OCI-LY7 (cell line): ENCODE data around the gene OR7G1. TPM values are rescaled to one million over a fixed set of nuclear protein-coding genes. Genes with fewer than 3 reads are reported as not detected.

Experiments used
- BruUV-seq: library from RNA; stranded (reverse); fragments of 400-500 nt; replicated peaks from 2 replicates; lab custom pipeline; 2021; lab: Mats Ljungman, UMichigan
- CTCF ChIA-PET: fragments of 300-600 bp; sonication (Branson Sonifier 250); formaldehyde crosslinking; loops from one replicate; lab custom pipeline; 2022; ENCODE audit warnings: antibody characterized with exemption; ENCODE audit not compliant: unreplicated experiment; lab: Charles Lee
- POLR2A ChIA-PET: fragments of 300-600 bp; sonication (Branson Sonifier 250); formaldehyde crosslinking; loops from one replicate; lab custom pipeline; 2022; ENCODE audit warnings: antibody characterized with exemption; lab: Charles Lee
- DNase-seq: peaks from one replicate; pipeline ENCODE4 v3.0.0-alpha.2; 2015; ENCODE audit warnings: low spot score
- H2AFZ ChIP-seq: fragments of 200-600 bp; sonication (generic), shearing (Covaris generic); 2 replicates; pipeline ENCODE4 v1.6.1; 2014; ENCODE audit warnings: mild to moderate bottlenecking, antibody characterized with exemption, low read length, moderate library complexity
- H3K27ac ChIP-seq: fragments of 200-600 bp; sonication (generic); 2 replicates; pipeline ENCODE4 v1.5.1; 2014; ENCODE audit warnings: mixed run types, low read depth, mild to moderate bottlenecking, moderate library complexity, low read length, inconsistent platforms; ENCODE audit not compliant: poor library complexity, severe bottlenecking
- H3K36me3 ChIP-seq: fragments of 200-600 bp; sonication (generic); 2 replicates; pipeline ENCODE4 v1.6.1; 2014; ENCODE audit warnings: mild to moderate bottlenecking, antibody characterized with exemption, low read length, moderate library complexity, mixed read lengths; ENCODE audit not compliant: insufficient read depth
- H3K4me1 ChIP-seq: fragments of 200-600 bp; sonication (generic); 2 replicates; pipeline ENCODE4 v1.5.1; 2014; ENCODE audit warnings: mild to moderate bottlenecking, low read length; ENCODE audit not compliant: insufficient read depth, poor library complexity, severe bottlenecking
- H3K4me2 ChIP-seq: fragments of 200-600 bp; sonication (generic); 2 replicates; pipeline ENCODE4 v1.6.1; 2014; ENCODE audit warnings: mild to moderate bottlenecking, low read length
- H3K4me3 ChIP-seq: fragments of 200-600 bp; sonication (generic); 2 replicates; pipeline ENCODE4 v1.5.1; 2014; ENCODE audit warnings: mild to moderate bottlenecking, low read depth, low read length; ENCODE audit not compliant: poor library complexity, severe bottlenecking
- H3K79me2 ChIP-seq: fragments of 200-600 bp; sonication (generic); 2 replicates; pipeline ENCODE4 v1.6.1; 2016; ENCODE audit warnings: low read depth, mild to moderate bottlenecking, low read length, moderate library complexity, mixed read lengths; ENCODE audit not compliant: insufficient read depth
- H3K9me2 ChIP-seq: fragments of 200-600 bp; sonication (generic); 2 replicates; pipeline ENCODE4 v1.6.1; 2016; ENCODE audit warnings: mild to moderate bottlenecking, low read length, mixed read lengths; ENCODE audit not compliant: insufficient read depth
- H3K9me3 ChIP-seq: fragments of 200-600 bp; sonication (generic); 2 replicates; pipeline ENCODE4 v1.6.1; 2014; ENCODE audit warnings: mild to moderate bottlenecking, mixed run types, low read length, mixed read lengths
- H4K20me1 ChIP-seq: fragments of 200-600 bp; sonication (generic); 2 replicates; pipeline ENCODE4 v1.6.1; 2014; ENCODE audit warnings: mild to moderate bottlenecking, antibody characterized with exemption, low read length, moderate library complexity, mixed read lengths; ENCODE audit not compliant: insufficient read depth
- EZH2phosphoT487 ChIP-seq: fragments of 200-600 bp; sonication (generic); IDR thresholded peaks from 2 replicates; pipeline ENCODE4 v1.6.1; 2018; ENCODE audit warnings: low read depth, borderline replicate concordance, mild to moderate bottlenecking, mixed run types, antibody characterized with exemption, low read length, moderate library complexity, mixed read lengths
- intact Hi-C: fragments of 100-400 bp; cut with micrococcal nuclease; formaldehyde crosslinking; loops from one replicate; pipeline ENCODE4 v1.10.0; 2022; ENCODE audit not compliant: unreplicated experiment
- total RNA-seq, 2 experiments: library from RNA; depleted of rRNA in 1 of 2; stranded (reverse); fragments of >200 nt in 1 of 2; shearing (Covaris generic) in 1 of 2; gene quantifications; 2 replicates each; pipeline ENCODE4 v1.2.3, GENCODE V29; 2014 to 2022
- TF ChIP-seq, protein P1 (sequence below): fragments of 200-600 bp; sonication (generic); conservative IDR thresholded peaks from 2 replicates; pipeline ENCODE4 v1.5.1; 2014; ENCODE audit warnings: mild to moderate bottlenecking, antibody characterized with exemption, low read length, moderate library complexity, mixed read lengths

Gene OR7G1
- total RNA-seq, 2 experiments from 2014 or later = not detected

DNA sequence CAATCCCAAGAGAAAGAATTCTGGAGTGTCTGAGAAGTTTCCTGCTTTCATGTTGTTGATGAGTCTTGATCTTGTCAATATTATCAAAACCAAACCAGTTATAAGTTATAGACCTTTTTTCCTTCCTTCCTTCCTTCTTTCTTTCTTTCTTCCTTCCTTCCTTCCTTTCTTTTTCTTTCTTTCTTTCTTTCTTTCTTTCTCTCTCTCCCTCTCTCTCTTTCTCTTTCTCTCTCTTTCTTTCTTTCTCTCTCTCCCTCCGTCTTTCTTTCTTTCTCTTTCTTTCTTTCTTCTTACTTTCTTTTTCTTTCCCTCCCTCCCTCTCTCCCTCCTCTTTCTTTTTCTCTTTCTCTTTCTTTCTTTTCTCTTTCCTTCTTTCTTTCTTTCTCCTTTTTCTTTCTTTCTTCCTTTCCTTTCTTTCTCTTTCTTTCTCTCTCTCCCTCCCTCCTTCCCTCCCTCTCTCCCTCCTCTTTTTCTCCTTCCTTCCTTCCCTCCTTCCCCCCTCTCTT, 11.4 kb upstream of the OR7G1 start, which contains the start of gene OR7G3:
OR7G3 (minus strand) TSS at position 51 of the 506 bp plus-strand sequence; CDS start at position 51, 0 bp downstream.
- no peaks in the 10 kb centered on the region for H3K79me2 ChIP-seq
- no peak within 1 kb of the TSS for H3K4me3 ChIP-seq
- CTCF ChIA-PET = no interaction called here
- no peak within 1 kb of the TSS for H2AFZ ChIP-seq
- no peak within 1 kb of the TSS for H3K27ac ChIP-seq
- H3K4me1 ChIP-seq = peaks cover 2% of the 10 kb centered on the region
- no peaks in the 10 kb centered on the region for H3K36me3 ChIP-seq
- no peaks in the 10 kb centered on the region for H4K20me1 ChIP-seq
- BruUV-seq = no TSS peak
- intact Hi-C loops = no loop called here
- TF ChIP-seq, protein P1, sequence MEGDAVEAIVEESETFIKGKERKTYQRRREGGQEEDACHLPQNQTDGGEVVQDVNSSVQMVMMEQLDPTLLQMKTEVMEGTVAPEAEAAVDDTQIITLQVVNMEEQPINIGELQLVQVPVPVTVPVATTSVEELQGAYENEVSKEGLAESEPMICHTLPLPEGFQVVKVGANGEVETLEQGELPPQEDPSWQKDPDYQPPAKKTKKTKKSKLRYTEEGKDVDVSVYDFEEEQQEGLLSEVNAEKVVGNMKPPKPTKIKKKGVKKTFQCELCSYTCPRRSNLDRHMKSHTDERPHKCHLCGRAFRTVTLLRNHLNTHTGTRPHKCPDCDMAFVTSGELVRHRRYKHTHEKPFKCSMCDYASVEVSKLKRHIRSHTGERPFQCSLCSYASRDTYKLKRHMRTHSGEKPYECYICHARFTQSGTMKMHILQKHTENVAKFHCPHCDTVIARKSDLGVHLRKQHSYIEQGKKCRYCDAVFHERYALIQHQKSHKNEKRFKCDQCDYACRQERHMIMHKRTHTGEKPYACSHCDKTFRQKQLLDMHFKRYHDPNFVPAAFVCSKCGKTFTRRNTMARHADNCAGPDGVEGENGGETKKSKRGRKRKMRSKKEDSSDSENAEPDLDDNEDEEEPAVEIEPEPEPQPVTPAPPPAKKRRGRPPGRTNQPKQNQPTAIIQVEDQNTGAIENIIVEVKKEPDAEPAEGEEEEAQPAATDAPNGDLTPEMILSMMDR = no peak
- no peak for TF ChIP-seq EZH2phosphoT487
- H3K9me3 ChIP-seq = no peaks in the 10 kb centered on the region
- POLR2A ChIA-PET = no interaction called here
- no peak for DNase-seq
- no peak within 1 kb of the TSS for H3K4me2 ChIP-seq
- H3K9me2 ChIP-seq = no peaks in the 10 kb centered on the region

DNA sequence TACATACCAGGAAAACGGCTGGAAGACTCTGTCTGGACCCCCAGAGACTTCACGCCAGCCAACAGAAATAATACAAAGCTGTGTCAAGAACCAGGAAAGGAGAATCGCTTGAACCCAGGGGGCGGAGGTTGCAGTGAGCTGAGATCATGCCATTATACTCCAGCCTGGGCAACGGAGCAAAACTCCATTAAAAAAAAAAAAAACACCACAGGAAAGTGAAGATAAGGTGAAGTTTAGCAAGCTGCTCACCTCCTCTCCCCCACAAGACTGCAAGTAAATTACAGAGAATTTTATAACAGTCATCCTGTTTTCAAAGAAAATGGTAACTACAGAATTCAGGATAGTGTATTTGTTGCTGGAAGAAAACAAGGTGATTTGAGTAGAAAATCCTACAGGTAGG, 984 bp upstream of the OR7G1 start:
- no peak overlapping the region for H2AFZ ChIP-seq

DNA sequence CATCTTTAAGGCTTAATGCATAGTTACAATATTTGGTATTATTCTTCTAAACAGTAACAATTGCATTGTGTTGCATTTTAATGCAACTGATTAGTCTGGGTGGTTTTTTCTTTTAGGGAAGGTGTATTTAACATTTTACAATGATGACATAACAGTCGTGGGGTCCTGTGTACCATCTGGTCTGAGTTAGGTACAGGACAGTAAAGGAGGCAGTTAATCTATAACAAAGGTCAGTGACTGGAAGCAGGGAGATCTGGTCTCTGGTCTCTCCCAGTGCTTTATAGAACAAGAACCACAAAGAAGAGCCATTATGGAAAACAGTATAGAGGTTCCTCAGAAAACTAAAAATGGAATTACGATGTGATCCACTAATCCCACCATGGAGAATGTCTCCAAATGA, 5.6 kb downstream of the OR7G1 start:
- Histone ChIP-seq H3K9me3 (no peaks in the 10 kb centered on the region), H3K27ac (no peak overlapping the region), H4K20me1 (no peaks in the 10 kb centered on the region), H3K4me2 (no peak overlapping the region), H3K4me1 (no peaks in the 10 kb centered on the region), H2AFZ (no peak overlapping the region), H3K9me2 (no peaks in the 10 kb centered on the region), H3K4me3 (no peak overlapping the region), H3K79me2 (no peaks in the 10 kb centered on the region), H3K36me3 (no peaks in the 10 kb centered on the region)
- no TSS peak for BruUV-seq
- no peak for DNase-seq
- ChIA-PET POLR2A (no interaction called here), CTCF (no interaction called here)
- intact Hi-C loops = no loop called here
- TF ChIP-seq, protein P1 = no peak
- TF ChIP-seq EZH2phosphoT487 = no peak

More for the DNA sequence above, 984 bp upstream of the OR7G1 start:
- H3K4me2 ChIP-seq = no peak overlapping the region
- TF ChIP-seq, protein P1 = no peak
- no peak for TF ChIP-seq EZH2phosphoT487
- no peak overlapping the region for H3K4me3 ChIP-seq
- H3K9me2 ChIP-seq = no peaks in the 10 kb centered on the region
- ChIA-PET CTCF (no interaction called here), POLR2A (interaction anchor here (0.6 kb wide), 1 partner anchor 466 kb away, joined by 3 read pairs; no protein-coding TSS in a partner anchor)
- intact Hi-C loops = no loop called here
- no peaks in the 10 kb centered on the region for H4K20me1 ChIP-seq
- no peak for DNase-seq
- no peaks in the 10 kb centered on the region for H3K9me3 ChIP-seq
- no TSS peak for BruUV-seq
- no peaks in the 10 kb centered on the region for H3K79me2 ChIP-seq
- no peak overlapping the region for H3K27ac ChIP-seq
- no peaks in the 10 kb centered on the region for H3K4me1 ChIP-seq
- H3K36me3 ChIP-seq = no peaks in the 10 kb centered on the region
